Thoracic aorta (tissue), 2 donors: ENCODE measurements around the gene OR5J2. TPM values are rescaled to one million over a fixed set of nuclear protein-coding genes. Genes with fewer than 3 reads are reported as not detected.
"Not testable (repeated sequence)": the region's sequence is repeated elsewhere in the genome, so short reads cannot be mapped to it uniquely, and the experiment has no call there.

Experiments
- ATAC-seq: fragments of 150-250 bp; one replicate; pipeline ENCODE4 v1.8.0; 2017; ENCODE audit warnings: low read depth; ENCODE audit not compliant: insufficient number of reproducible peaks, low FRiP score
- DNase-seq: peaks from one replicate; pipeline ENCODE4 v3.0.0-alpha.2; 2020; ENCODE audit warnings: low spot score
- H3K27ac ChIP-seq, 2 donors: fragments of 200-600 bp; sonication (generic); 1 replicate in 1 of 2; 2 replicates in 1 of 2; pipeline ENCODE4 v1.5.1; 2016; ENCODE audit warnings: mild to moderate bottlenecking in 2 of 2, moderate library complexity in 2 of 2
- H3K27me3 ChIP-seq: fragments of 200-600 bp; sonication (generic); replicated peaks from 2 replicates; pipeline ENCODE4 v1.6.0; 2016; ENCODE audit warnings: mild to moderate bottlenecking; ENCODE audit not compliant: insufficient read depth
- H3K36me3 ChIP-seq: fragments of 200-600 bp; sonication (generic); one replicate; pipeline ENCODE4 v1.5.1; 2016
- H3K4me1 ChIP-seq, 2 donors: fragments of 200-600 bp; sonication (generic); 1 replicate in 1 of 2; 2 replicates in 1 of 2; pipeline versions ENCODE4 v1.5.1 to v1.6.0; 2016; ENCODE audit warnings: low read depth in 2 of 2, mild to moderate bottlenecking in 1 of 2; ENCODE audit not compliant: control insufficient read depth in 1 of 2
- H3K4me3 ChIP-seq: fragments of 200-600 bp; sonication (generic); 2 replicates; pipeline ENCODE4 v1.5.1; 2016; ENCODE audit warnings: mild to moderate bottlenecking
- H3K9me3 ChIP-seq: fragments of 200-600 bp; sonication (generic); 2 replicates; pipeline ENCODE4 v1.5.1; 2016
- total RNA-seq, 2 donors: library from RNA; depleted of rRNA; stranded (reverse); fragments of >200 nt; gene quantifications; one replicate each; pipeline versions ENCODE4 v1.1.0 to v1.2.3, GENCODE V29; 2016
- TF ChIP-seq, protein P1 (sequence below): fragments of 200-600 bp; sonication (generic); IDR thresholded peaks from one replicate; pipeline ENCODE4 v1.5.1; 2019; ENCODE audit warnings: antibody characterized with exemption

Gene OR5J2
- total RNA-seq, 2 donors from 2014 or later, result not detected

DNA sequence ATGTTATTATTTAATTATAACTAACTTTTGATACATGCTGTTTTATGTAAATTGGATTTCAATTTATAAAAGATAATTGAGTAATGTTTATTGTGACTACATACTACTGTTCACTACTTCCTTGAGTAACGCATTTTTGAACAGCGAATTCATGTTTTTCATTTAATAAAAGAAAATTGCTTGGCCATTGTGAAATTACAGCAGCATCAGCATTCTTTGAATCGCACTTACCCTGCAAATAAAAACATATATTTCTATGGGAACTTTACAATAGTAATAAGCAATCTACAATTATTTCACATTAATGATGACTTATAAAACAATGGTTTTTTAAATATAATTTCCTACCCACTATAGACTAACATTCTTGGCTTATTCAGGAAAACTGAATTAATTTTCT is 20.3 kb downstream of the OR5J2 start:
- TF ChIP-seq, protein P1, sequence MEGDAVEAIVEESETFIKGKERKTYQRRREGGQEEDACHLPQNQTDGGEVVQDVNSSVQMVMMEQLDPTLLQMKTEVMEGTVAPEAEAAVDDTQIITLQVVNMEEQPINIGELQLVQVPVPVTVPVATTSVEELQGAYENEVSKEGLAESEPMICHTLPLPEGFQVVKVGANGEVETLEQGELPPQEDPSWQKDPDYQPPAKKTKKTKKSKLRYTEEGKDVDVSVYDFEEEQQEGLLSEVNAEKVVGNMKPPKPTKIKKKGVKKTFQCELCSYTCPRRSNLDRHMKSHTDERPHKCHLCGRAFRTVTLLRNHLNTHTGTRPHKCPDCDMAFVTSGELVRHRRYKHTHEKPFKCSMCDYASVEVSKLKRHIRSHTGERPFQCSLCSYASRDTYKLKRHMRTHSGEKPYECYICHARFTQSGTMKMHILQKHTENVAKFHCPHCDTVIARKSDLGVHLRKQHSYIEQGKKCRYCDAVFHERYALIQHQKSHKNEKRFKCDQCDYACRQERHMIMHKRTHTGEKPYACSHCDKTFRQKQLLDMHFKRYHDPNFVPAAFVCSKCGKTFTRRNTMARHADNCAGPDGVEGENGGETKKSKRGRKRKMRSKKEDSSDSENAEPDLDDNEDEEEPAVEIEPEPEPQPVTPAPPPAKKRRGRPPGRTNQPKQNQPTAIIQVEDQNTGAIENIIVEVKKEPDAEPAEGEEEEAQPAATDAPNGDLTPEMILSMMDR, result no peak
- ATAC-seq, result no peak
- H3K9me3 ChIP-seq, result no peaks in the 10 kb centered on the region
- H3K36me3 ChIP-seq, result no peaks in the 10 kb centered on the region
- no peak overlapping the region for H3K4me3 ChIP-seq
- no peak overlapping the region for H3K27ac ChIP-seq
- no peaks in the 10 kb centered on the region for H3K4me1 ChIP-seq
- DNase-seq, result no peak
- no peaks in the 10 kb centered on the region for H3K27me3 ChIP-seq

DNA sequence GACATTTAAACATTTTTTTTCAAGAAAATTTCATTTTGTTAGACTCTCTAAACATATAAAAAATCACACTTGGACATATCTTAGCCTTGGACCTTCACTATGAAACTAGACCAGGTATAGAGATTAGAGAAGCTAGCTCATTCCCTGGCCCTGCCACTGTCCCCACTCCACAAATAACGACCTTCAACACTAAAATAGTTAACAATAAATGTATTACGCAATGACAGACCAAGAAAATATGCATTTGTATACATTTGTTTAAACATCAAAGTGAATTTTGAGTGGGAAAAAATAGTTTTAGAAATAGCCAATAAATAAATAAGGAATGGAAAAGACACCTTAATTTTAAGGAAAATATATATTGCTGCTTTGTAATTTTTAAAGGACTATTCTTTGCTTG is 20.9 kb downstream of the OR5J2 start:
- Histone ChIP-seq H3K36me3 (no peaks in the 10 kb centered on the region), H3K27ac (no peak overlapping the region), H3K9me3 (no peaks in the 10 kb centered on the region), H3K4me3 (no peak overlapping the region), H3K4me1 (no peaks in the 10 kb centered on the region), H3K27me3 (no peaks in the 10 kb centered on the region)
- TF ChIP-seq, protein P1, result no peak
- no peak for ATAC-seq
- no peak for DNase-seq

DNA sequence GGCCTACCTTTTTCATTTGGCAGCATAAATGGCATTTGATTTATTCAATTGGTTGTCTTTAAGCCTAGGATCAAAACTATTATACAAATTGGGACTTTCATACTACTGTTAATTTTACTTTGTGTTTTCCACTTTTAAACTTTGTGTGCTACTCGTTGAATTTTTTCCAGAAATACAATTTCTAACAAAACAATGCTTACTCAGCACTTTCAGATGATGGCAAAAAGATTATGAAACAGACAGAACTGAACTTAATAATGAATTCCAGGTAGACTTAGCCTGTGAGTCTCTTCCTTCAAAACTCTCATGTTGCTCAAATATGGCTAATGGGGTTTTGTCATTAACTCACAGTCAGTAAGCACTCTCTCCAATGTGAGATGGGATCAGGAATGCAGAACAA is 31.4 kb downstream of the OR5J2 start:
- H3K27ac ChIP-seq, result no peak overlapping the region
- no peaks in the 10 kb centered on the region for H3K9me3 ChIP-seq
- no peaks in the 10 kb centered on the region for H3K27me3 ChIP-seq
- H3K4me3 ChIP-seq, result no peak overlapping the region
- TF ChIP-seq, protein P1, result no peak
- DNase-seq (no peak), ATAC-seq (no peak)
- H3K36me3 ChIP-seq, result no peaks in the 10 kb centered on the region
- no peaks in the 10 kb centered on the region for H3K4me1 ChIP-seq

DNA sequence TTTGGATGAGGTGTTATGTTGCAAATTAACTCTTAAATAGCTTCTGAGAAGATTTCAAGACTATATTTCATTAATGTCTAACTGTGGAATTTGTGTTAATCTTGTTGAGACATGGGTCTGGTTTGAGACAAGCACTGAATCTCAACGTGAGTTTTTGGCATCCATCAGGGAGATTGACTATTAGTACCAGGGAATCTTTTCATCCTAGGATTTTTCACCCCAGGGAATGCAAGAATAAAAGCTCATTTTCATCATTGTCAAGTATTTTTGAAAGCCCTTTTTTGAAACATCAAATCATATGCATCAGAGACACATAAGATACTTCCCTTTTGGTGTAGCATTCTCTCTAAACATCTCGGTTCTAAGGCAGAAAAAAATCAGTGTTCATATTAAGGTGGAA is 38.1 kb downstream of the OR5J2 start:
- Histone ChIP-seq H3K27ac (no peak overlapping the region), H3K4me1 (no peaks in the 10 kb centered on the region), H3K36me3 (no peaks in the 10 kb centered on the region), H3K27me3 (no peaks in the 10 kb centered on the region), H3K9me3 (peaks cover under 1% of the 10 kb centered on the region), H3K4me3 (no peak overlapping the region)
- ATAC-seq (no peak), DNase-seq (no peak)
- TF ChIP-seq, protein P1, result no peak

DNA sequence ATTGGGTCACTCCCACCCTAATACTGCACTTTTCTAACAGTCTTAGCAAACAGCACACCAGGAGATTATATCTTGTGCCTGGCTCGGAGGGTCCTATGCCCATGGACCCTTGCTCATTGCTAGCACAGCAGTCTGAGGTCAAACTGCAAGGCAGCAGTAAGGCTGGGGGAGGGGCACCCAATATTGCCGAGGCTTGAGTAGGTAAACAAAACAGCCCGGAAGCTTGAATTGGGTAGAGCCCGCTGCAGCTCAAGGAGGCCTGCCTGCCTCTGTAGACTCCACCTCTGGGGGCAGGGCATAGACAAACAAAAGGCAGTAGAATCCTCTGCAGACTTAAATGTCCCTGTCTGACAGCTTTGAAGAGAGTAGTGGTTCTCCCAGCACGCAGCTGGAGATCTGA is 43.3 kb downstream of the OR5J2 start:
- H3K27ac ChIP-seq, H3K9me3 ChIP-seq, DNase-seq, H3K4me3 ChIP-seq, ATAC-seq, H3K4me1 ChIP-seq, H3K36me3 ChIP-seq, H3K27me3 ChIP-seq: not testable (repeated sequence)

Other genes with a start within 250 kb of the OR5J2 start
- gene OR5I1, start 240.2 kb upstream of the OR5J2 start, total RNA-seq, result not detected
- not detected for gene OR10AG1, start 206.7 kb upstream of the OR5J2 start, total RNA-seq
- not detected for gene OR5F1, start 182.0 kb upstream of the OR5J2 start, total RNA-seq
- gene OR5AS1, start 149.0 kb upstream of the OR5J2 start, total RNA-seq, result not detected
- gene OR8I2, start 83.3 kb upstream of the OR5J2 start, total RNA-seq, result not detected
- not detected for gene OR8H2, start 72.9 kb upstream of the OR5J2 start, total RNA-seq
- gene OR8H3, start 54.2 kb upstream of the OR5J2 start, total RNA-seq, result not detected
- not detected for gene OR8J3, start 36.4 kb upstream of the OR5J2 start, total RNA-seq
- gene OR8K5, start 16.3 kb upstream of the OR5J2 start, total RNA-seq, result not detected
- not detected for gene OR5T2, start 57.6 kb downstream of the OR5J2 start, total RNA-seq
- gene OR5T3, start 75.6 kb downstream of the OR5J2 start, total RNA-seq, result not detected
- not detected for gene OR5T1, start 97.5 kb downstream of the OR5J2 start, total RNA-seq
- gene OR8H1, start 115.6 kb downstream of the OR5J2 start, total RNA-seq, result not detected
- gene OR8K3, start 138.5 kb downstream of the OR5J2 start, total RNA-seq, result not detected
- not detected for gene OR8K1, start 169.4 kb downstream of the OR5J2 start, total RNA-seq
- not detected for gene OR8J1, start 177.7 kb downstream of the OR5J2 start, total RNA-seq
- gene OR8U1, start 199.0 kb downstream of the OR5J2 start, total RNA-seq, result not detected
- not detected for gene OR5AL1, start 236.1 kb downstream of the OR5J2 start, total RNA-seq